HCT116 (cell line): ENCODE results near the gene MRPL33. TPM values are rescaled to one million over a fixed set of nuclear protein-coding genes. Genes with fewer than 3 reads are reported as not detected.

ENCODE experiments used
- ATAC-seq: fragments of 200-7000 bp; cut with Tn5 transposase; 2 replicates; pipeline ENCODE4 v1.9.1; 2020; ENCODE audit warnings: mild to moderate bottlenecking, moderate library complexity
- BruUV-seq: library from RNA; stranded (reverse); fragments of 400-500 nt; replicated peaks from 2 replicates; lab custom pipeline; 2021; lab: Mats Ljungman, UMichigan
- CTCF ChIA-PET: fragments of 300-600 bp; sonication (Branson Sonifier 250); formaldehyde crosslinking; loops from one replicate; lab custom pipeline; 2021; ENCODE audit warnings: antibody characterized with exemption; lab: Charles Lee
- POLR2A ChIA-PET: fragments of 300-600, 350-600 bp; sonication (Branson Sonifier 250); formaldehyde crosslinking; loops from one replicate; lab custom pipeline; 2021; ENCODE audit warnings: antibody characterized with exemption; lab: Charles Lee
- RAD21 ChIA-PET, 2 experiments: fragments of 300-600 bp; sonication (Branson Sonifier 250); formaldehyde crosslinking; loops; one replicate each; lab custom pipeline; 2023; ENCODE audit warnings: low total read pairs in 2 of 2; ENCODE audit not compliant: uncharacterized antibody in 2 of 2, unreplicated experiment in 2 of 2, low non-redundant PET in 1 of 2; lab: Charles Lee
- DNase-seq: peaks from one replicate; pipeline ENCODE4 v3.0.0-alpha.2; 2010; ENCODE audit warnings: low read depth, low spot score
- H2AFZ ChIP-seq: fragments of 200-600 bp; shearing (Covaris generic), sonication (generic); 2 replicates; pipeline ENCODE4 v1.6.1; 2017; ENCODE audit warnings: low read depth, mixed run types, mixed read lengths, antibody characterized with exemption, low read length; ENCODE audit not compliant: poor library complexity, severe bottlenecking
- H3K27ac ChIP-seq: 2 replicates; pipeline ENCODE4 v1.5.1; 2012; ENCODE audit warnings: low read depth, low read length
- H3K27me3 ChIP-seq: fragments of 200-600 bp; sonication (generic); 2 replicates; pipeline ENCODE4 v1.6.1; 2016; ENCODE audit warnings: mixed run types, low read length, mixed read lengths; ENCODE audit not compliant: insufficient read depth
- H3K36me3 ChIP-seq, 2 experiments: fragments of 200-500 bp in 1 of 2; fragments of 200-600 bp in 1 of 2; sonication (Bioruptor generic) in 1 of 2; sonication (generic) in 1 of 2; 2 replicates each; pipeline versions ENCODE4 v1.5.1 to v1.6.1; 2014 to 2016; ENCODE audit warnings: low read length in 2 of 2, inconsistent platforms in 1 of 2, mixed read lengths in 1 of 2, mixed run types in 1 of 2; ENCODE audit not compliant: insufficient read depth in 2 of 2, control insufficient read depth in 1 of 2
- H3K4me1 ChIP-seq, 2 experiments: fragments of 200-600 bp in 1 of 2; sonication (generic) in 1 of 2; 2 replicates each; pipeline versions ENCODE4 v1.5.1 to v1.6.1; 2012 to 2017; ENCODE audit warnings: low read length in 2 of 2, inconsistent platforms in 1 of 2, mild to moderate bottlenecking in 1 of 2, mixed read lengths in 1 of 2, mixed run types in 1 of 2, moderate library complexity in 1 of 2; ENCODE audit not compliant: insufficient read depth in 2 of 2, control insufficient read depth in 1 of 2
- H3K4me2 ChIP-seq: fragments of 200-600 bp; sonication (generic); 2 replicates; pipeline ENCODE4 v1.6.1; 2017; ENCODE audit warnings: mixed run types, low read length, mixed read lengths
- H3K4me3 ChIP-seq, 2 experiments: fragments of 200-600 bp in 1 of 2; sonication (generic) in 1 of 2; replicated peaks in 1 of 2; 2 replicates each; pipeline ENCODE4 v1.5.1; 2011 to 2016; ENCODE audit warnings: low read length in 2 of 2, control low read depth in 1 of 2, low read depth in 1 of 2, mild to moderate bottlenecking in 1 of 2, mixed read lengths in 1 of 2, mixed run types in 1 of 2
- H3K79me2 ChIP-seq: fragments of 200-600 bp; sonication (generic); 2 replicates; pipeline ENCODE4 v1.6.1; 2017; ENCODE audit warnings: mild to moderate bottlenecking, mixed run types, low read length, moderate library complexity, mixed read lengths; ENCODE audit not compliant: insufficient read depth
- H3K9ac ChIP-seq: fragments of 200-600 bp; sonication (generic); 2 replicates; pipeline ENCODE4 v1.6.1; 2016; ENCODE audit warnings: low read length, mixed read lengths
- H3K9me2 ChIP-seq: fragments of 200-600 bp; sonication (generic), shearing (Covaris generic); 2 replicates; pipeline ENCODE4 v1.6.1; 2017; ENCODE audit warnings: mixed run types, mild to moderate bottlenecking, moderate library complexity; ENCODE audit not compliant: insufficient read depth
- H3K9me3 ChIP-seq, 2 experiments: fragments of 200-500 bp in 1 of 2; fragments of 200-600 bp in 1 of 2; sonication (Bioruptor generic) in 1 of 2; sonication (generic) in 1 of 2; 2 replicates each; pipeline ENCODE4 v1.6.1; 2014 to 2017; ENCODE audit warnings: low read length in 2 of 2, mixed read lengths in 2 of 2, inconsistent platforms in 1 of 2, low read depth in 1 of 2, mild to moderate bottlenecking in 1 of 2, mixed run types in 1 of 2, moderate library complexity in 1 of 2; ENCODE audit not compliant: control insufficient read depth in 1 of 2, insufficient read depth in 1 of 2
- H4K20me1 ChIP-seq: fragments of 200-600 bp; sonication (generic), shearing (Covaris generic); 2 replicates; pipeline ENCODE4 v1.6.1; 2017; ENCODE audit warnings: mixed run types, mild to moderate bottlenecking, moderate library complexity; ENCODE audit not compliant: insufficient read depth
- CBX3 ChIP-seq: IDR thresholded peaks from 2 replicates; pipeline ENCODE4 v1.6.1; 2012; ENCODE audit warnings: low read depth
- CEBPB ChIP-seq: IDR thresholded peaks from 2 replicates; pipeline ENCODE4 v1.6.1; 2012; ENCODE audit warnings: low read depth
- EGR1 ChIP-seq: IDR thresholded peaks from 2 replicates; pipeline ENCODE4 v1.6.1; 2012; ENCODE audit warnings: low read depth
- ELF1 ChIP-seq: IDR thresholded peaks from 2 replicates; pipeline ENCODE4 v1.6.1; 2012; ENCODE audit warnings: low read depth, borderline replicate concordance
- POLR2A ChIP-seq: IDR thresholded peaks from 2 replicates; pipeline ENCODE4 v1.7.0; 2011; ENCODE audit warnings: borderline replicate concordance; ENCODE audit not compliant: insufficient read depth, insufficient read length; ENCODE audit errors: extremely low read depth
- POLR2AphosphoS5 ChIP-seq: IDR thresholded peaks from 2 replicates; pipeline ENCODE4 v1.6.1; 2011; ENCODE audit warnings: mild to moderate bottlenecking, low read depth, low read length, moderate library complexity
- SIN3A ChIP-seq: IDR thresholded peaks from 2 replicates; pipeline ENCODE4 v1.6.1; 2012; ENCODE audit warnings: low read depth
- SRF ChIP-seq: IDR thresholded peaks from 2 replicates; pipeline ENCODE4 v1.6.1; 2012; ENCODE audit warnings: low read depth
- TCF7L2 ChIP-seq: IDR thresholded peaks from 2 replicates; pipeline ENCODE4 v1.7.0; 2011; ENCODE audit warnings: borderline replicate concordance, inconsistent platforms; ENCODE audit not compliant: insufficient read depth, insufficient read length; ENCODE audit errors: extremely low read depth
- YY1 ChIP-seq: IDR thresholded peaks from 2 replicates; pipeline ENCODE4 v1.6.1; 2011; ENCODE audit warnings: low read length, low read depth, moderate library complexity, mild to moderate bottlenecking; ENCODE audit not compliant: insufficient replicate concordance; ENCODE audit errors: extremely low read depth
- ZNF274 ChIP-seq: fragments of 200-500 bp; sonication (Bioruptor generic); IDR thresholded peaks from 2 replicates; pipeline ENCODE4 v1.6.1; 2014; ENCODE audit warnings: mild to moderate bottlenecking, low read depth, low read length, inconsistent platforms
- intact Hi-C: fragments of 100-400 bp; cut with micrococcal nuclease; formaldehyde crosslinking; loops from 2 replicates; pipeline ENCODE4 v1.10.0; 2022
- total RNA-seq: library from RNA; stranded (reverse); gene quantifications from one replicate; pipeline ENCODE4 v1.2.1, GENCODE V29; 2021; ENCODE audit not compliant: unreplicated experiment
- TF ChIP-seq, protein P1 (sequence below): IDR thresholded peaks from 2 replicates; pipeline ENCODE4 v1.6.1; 2012
- TF ChIP-seq, protein P2 (sequence below): IDR thresholded peaks from 2 replicates; pipeline ENCODE4 v1.6.1; 2012; ENCODE audit warnings: low read depth

Gene MRPL33
- total RNA-seq, 1 experiment from 2014 or later, result 66.3 TPM

DNA sequence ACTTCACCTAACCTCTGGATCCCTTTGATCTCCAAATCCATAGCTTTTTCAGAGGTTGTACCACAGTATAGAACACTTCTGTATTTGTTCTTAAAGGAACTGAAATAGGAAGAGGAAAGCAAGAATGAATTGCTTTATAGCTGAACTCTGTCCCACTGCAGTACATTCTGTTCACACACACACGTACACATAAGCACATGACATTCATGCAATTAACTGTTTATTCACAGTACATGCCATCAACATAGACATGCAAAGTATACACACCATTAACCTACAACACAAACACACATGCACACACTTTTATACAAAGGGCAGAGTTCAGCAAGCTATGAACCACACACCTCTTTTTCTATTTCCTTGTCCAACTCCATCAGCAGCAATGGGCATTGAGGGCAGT is 43.2 kb downstream of the MRPL33 start:
- intact Hi-C loops, result no loop called here
- H3K4me3 ChIP-seq, result no peak overlapping the region
- H2AFZ ChIP-seq, result no peak overlapping the region
- no peaks in the 10 kb centered on the region for H3K36me3 ChIP-seq
- H3K4me2 ChIP-seq, result no peak overlapping the region
- no peaks in the 10 kb centered on the region for H3K4me1 ChIP-seq
- RAD21 ChIA-PET, result no interaction called here
- H3K9me2 ChIP-seq, result no peaks in the 10 kb centered on the region
- CTCF ChIA-PET, result no interaction called here
- no peaks in the 10 kb centered on the region for H3K79me2 ChIP-seq
- no peaks in the 10 kb centered on the region for H3K27me3 ChIP-seq
- no TSS peak for BruUV-seq
- POLR2A ChIA-PET, result no interaction called here
- H3K9me3 ChIP-seq, result no peaks in the 10 kb centered on the region
- no peak for ATAC-seq
- DNase-seq, result no peak
- TF ChIP-seq CBX3 (no peak), SIN3A (no peak), POLR2A (no peak), EGR1 (no peak), SRF (no peak), POLR2AphosphoS5 (no peak), ELF1 (no peak), CEBPB (no peak), YY1 (no peak), TCF7L2 (no peak), ZNF274 (no peak)
- TF ChIP-seq, protein P1, sequence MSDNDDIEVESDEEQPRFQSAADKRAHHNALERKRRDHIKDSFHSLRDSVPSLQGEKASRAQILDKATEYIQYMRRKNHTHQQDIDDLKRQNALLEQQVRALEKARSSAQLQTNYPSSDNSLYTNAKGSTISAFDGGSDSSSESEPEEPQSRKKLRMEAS, result no peak
- TF ChIP-seq, protein P2, sequence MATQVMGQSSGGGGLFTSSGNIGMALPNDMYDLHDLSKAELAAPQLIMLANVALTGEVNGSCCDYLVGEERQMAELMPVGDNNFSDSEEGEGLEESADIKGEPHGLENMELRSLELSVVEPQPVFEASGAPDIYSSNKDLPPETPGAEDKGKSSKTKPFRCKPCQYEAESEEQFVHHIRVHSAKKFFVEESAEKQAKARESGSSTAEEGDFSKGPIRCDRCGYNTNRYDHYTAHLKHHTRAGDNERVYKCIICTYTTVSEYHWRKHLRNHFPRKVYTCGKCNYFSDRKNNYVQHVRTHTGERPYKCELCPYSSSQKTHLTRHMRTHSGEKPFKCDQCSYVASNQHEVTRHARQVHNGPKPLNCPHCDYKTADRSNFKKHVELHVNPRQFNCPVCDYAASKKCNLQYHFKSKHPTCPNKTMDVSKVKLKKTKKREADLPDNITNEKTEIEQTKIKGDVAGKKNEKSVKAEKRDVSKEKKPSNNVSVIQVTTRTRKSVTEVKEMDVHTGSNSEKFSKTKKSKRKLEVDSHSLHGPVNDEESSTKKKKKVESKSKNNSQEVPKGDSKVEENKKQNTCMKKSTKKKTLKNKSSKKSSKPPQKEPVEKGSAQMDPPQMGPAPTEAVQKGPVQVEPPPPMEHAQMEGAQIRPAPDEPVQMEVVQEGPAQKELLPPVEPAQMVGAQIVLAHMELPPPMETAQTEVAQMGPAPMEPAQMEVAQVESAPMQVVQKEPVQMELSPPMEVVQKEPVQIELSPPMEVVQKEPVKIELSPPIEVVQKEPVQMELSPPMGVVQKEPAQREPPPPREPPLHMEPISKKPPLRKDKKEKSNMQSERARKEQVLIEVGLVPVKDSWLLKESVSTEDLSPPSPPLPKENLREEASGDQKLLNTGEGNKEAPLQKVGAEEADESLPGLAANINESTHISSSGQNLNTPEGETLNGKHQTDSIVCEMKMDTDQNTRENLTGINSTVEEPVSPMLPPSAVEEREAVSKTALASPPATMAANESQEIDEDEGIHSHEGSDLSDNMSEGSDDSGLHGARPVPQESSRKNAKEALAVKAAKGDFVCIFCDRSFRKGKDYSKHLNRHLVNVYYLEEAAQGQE, result no peak
- no peaks in the 10 kb centered on the region for H4K20me1 ChIP-seq
- H3K9ac ChIP-seq, result no peak overlapping the region
- no peak overlapping the region for H3K27ac ChIP-seq
